DND-41 (cell line): ENCODE measurements around the gene EXOSC2.

ENCODE experiments used
- CTCF ChIP-seq: IDR thresholded peaks from 2 replicates; pipeline ENCODE4 v1.5.1; 2012; ENCODE audit warnings: borderline replicate concordance, low read length, moderate library complexity, mild to moderate bottlenecking; ENCODE audit not compliant: poor library complexity, severe bottlenecking; ENCODE audit errors: extremely low read depth
- EZH2 ChIP-seq: IDR thresholded peaks from 3 replicates; pipeline ENCODE4 v1.6.1; 2012; ENCODE audit warnings: borderline replicate concordance, low read depth, mild to moderate bottlenecking, moderate library complexity, low read length, inconsistent platforms; ENCODE audit not compliant: severe bottlenecking

GRCh38 chr9:130741024-130741305, 47.4 kb downstream of the EXOSC2 start:
- TF ChIP-seq CTCF, result no peak
- no peak for TF ChIP-seq EZH2
